ENCODE measurements around the gene NEDD9. TPM values are rescaled to one million over a fixed set of nuclear protein-coding genes. Genes with fewer than 3 reads are reported as not detected.

NEDD9 gene
- polyA plus RNA-seq, 3 donors: 18.2 to 35.9 (median 33.0) TPM

- no peak overlapping the region for H3K9ac ChIP-seq (ENCODE audit: insufficient read depth, low read length, poor library complexity, severe bottlenecking)
- no peak overlapping the region for H3K4me2 ChIP-seq (replicated peaks; ENCODE audit: extremely low read depth, low read length, poor library complexity, severe bottlenecking)
- H2AFZ ChIP-seq (ENCODE audit: insufficient read depth, low read depth, low read length, poor library complexity, severe bottlenecking): no peak overlapping the region
- DNase-seq: no peak
- intact Hi-C loops (cut with micrococcal nuclease): no loop called here
- no peak for TF ChIP-seq CTCF (IDR thresholded peaks at IDR 0.05)
- 100% methylated on average over 4 of the region's 7 CpGs for WGBS (ENCODE audit: insufficient coverage)
- H4K20me1 ChIP-seq (ENCODE audit: insufficient read depth, low read length): peaks cover 3% of the 10 kb centered on the region
- no peak overlapping the region for H3K4me3 Mint-ChIP-seq
- H3K27ac ChIP-seq (ENCODE audit: low read depth in 1 of 2, low read length in 2 of 2): no peak overlapping the region
- H3K79me2 ChIP-seq (ENCODE audit: insufficient read depth, low read length): no peaks in the 10 kb centered on the region
- H3K4me3 ChIP-seq (replicated peaks in 1 of 3; ENCODE audit: low read depth in 2 of 3, low read length in 3 of 3): no peak overlapping the region
- peaks cover 0 to 3% (median 0%) of the 10 kb centered on the region in 3 donors for H3K27me3 Mint-ChIP-seq (ENCODE audit: low read depth in 3 of 3)
- peaks cover 81 to 90% of the 10 kb centered on the region in 2 donors for H3K36me3 Mint-ChIP-seq
- no peaks in the 10 kb centered on the region for H3K9me3 ChIP-seq (replicated peaks in 1 of 2; ENCODE audit: control insufficient read depth in 1 of 2, insufficient read depth in 1 of 2, low read length in 2 of 2)
- H3K4me1 Mint-ChIP-seq: peaks cover 61% of the 10 kb centered on the region
- peak overlapping the region in 5 of 7 donors; percentile 2 to 82 (median 27) for H3K27ac Mint-ChIP-seq
- H3K27me3 ChIP-seq (ENCODE audit: control insufficient read depth in 2 of 2, insufficient read depth in 2 of 2, low read length in 2 of 2): no peaks in the 10 kb centered on the region
- peaks cover 0 to 2% (median 0%) of the 10 kb centered on the region in 7 donors for H3K9me3 Mint-ChIP-seq
- peaks cover 56 to 64% of the 10 kb centered on the region in 2 donors for H3K4me1 ChIP-seq (ENCODE audit: control insufficient read depth in 1 of 2, insufficient read depth in 2 of 2, low read length in 2 of 2)
- H3K36me3 ChIP-seq (replicated peaks in 1 of 2; ENCODE audit: control insufficient read depth in 1 of 2, insufficient read depth in 2 of 2, low read length in 2 of 2): peaks cover 0 to 26% of the 10 kb centered on the region in 2 donors
Measured at GRCh38 chr6:11215773-11216172, 16.7 kb downstream of the NEDD9 start.

GRCh38 chr6:11214901-11215300 is 17.6 kb downstream of the NEDD9 start:
- H3K79me2 ChIP-seq (ENCODE audit: insufficient read depth, low read length): no peaks in the 10 kb centered on the region
- Mint-ChIP-seq H3K9me3 (peaks cover 0 to 2% (median 0%) of the 10 kb centered on the region in 7 donors), H3K27ac (peak overlapping the region in 3 of 7 donors; percentile 8 to 56 (median 27)), H3K4me1 (peaks cover 58% of the 10 kb centered on the region), H3K4me3 (no peak overlapping the region), H3K27me3 (ENCODE audit: low read depth in 3 of 3) (peaks cover 0 to 3% (median 0%) of the 10 kb centered on the region in 3 donors), H3K36me3 (peaks cover 75 to 88% of the 10 kb centered on the region in 2 donors)
- H2AFZ ChIP-seq (ENCODE audit: insufficient read depth, low read depth, low read length, poor library complexity, severe bottlenecking): no peak overlapping the region
- intact Hi-C loops (cut with micrococcal nuclease): no loop called here
- H3K27ac ChIP-seq (ENCODE audit: low read depth in 1 of 2, low read length in 2 of 2): no peak overlapping the region
- no peak for TF ChIP-seq CTCF (IDR thresholded peaks at IDR 0.05)
- H3K27me3 ChIP-seq (ENCODE audit: control insufficient read depth in 2 of 2, insufficient read depth in 2 of 2, low read length in 2 of 2): no peaks in the 10 kb centered on the region
- H3K4me3 ChIP-seq (replicated peaks in 1 of 3; ENCODE audit: low read depth in 2 of 3, low read length in 3 of 3): no peak overlapping the region
- peaks cover 55 to 61% of the 10 kb centered on the region in 2 donors for H3K4me1 ChIP-seq (ENCODE audit: control insufficient read depth in 1 of 2, insufficient read depth in 2 of 2, low read length in 2 of 2)
- H4K20me1 ChIP-seq (ENCODE audit: insufficient read depth, low read length): peaks cover 3% of the 10 kb centered on the region
- H3K9ac ChIP-seq (ENCODE audit: insufficient read depth, low read length, poor library complexity, severe bottlenecking): no peak overlapping the region
- WGBS (ENCODE audit: insufficient coverage): 96% methylated on average over 7 of the region's 9 CpGs
- H3K36me3 ChIP-seq (replicated peaks in 1 of 2; ENCODE audit: control insufficient read depth in 1 of 2, insufficient read depth in 2 of 2, low read length in 2 of 2): peaks cover 0 to 28% of the 10 kb centered on the region in 2 donors
- H3K9me3 ChIP-seq (replicated peaks in 1 of 2; ENCODE audit: control insufficient read depth in 1 of 2, insufficient read depth in 1 of 2, low read length in 2 of 2): no peaks in the 10 kb centered on the region
- DNase-seq: no peak
- H3K4me2 ChIP-seq (replicated peaks; ENCODE audit: extremely low read depth, low read length, poor library complexity, severe bottlenecking): no peak overlapping the region

All from CD14-positive monocyte (primary cell).